BLaER1 (cell line): ENCODE data around the gene IL21R.
"Not testable (repeated sequence)": the region's sequence is repeated elsewhere in the genome, so short reads cannot be mapped to it uniquely, and the experiment has no call there.

Source experiments
- H3K27ac ChIP-seq: shearing (Covaris generic); formaldehyde crosslinking; 2 replicates; pipeline ENCODE4 v1.8.1; 2022
- H3K27me3 ChIP-seq: shearing (Covaris generic); formaldehyde crosslinking; 2 replicates; pipeline ENCODE4 v1.8.1; 2022
- H3K36me3 ChIP-seq: shearing (Covaris generic); formaldehyde crosslinking; 2 replicates; pipeline ENCODE4 v1.8.1; 2022
- H3K4me1 ChIP-seq: shearing (Covaris generic); formaldehyde crosslinking; 2 replicates; pipeline ENCODE4 v1.8.1; 2022
- H3K4me2 ChIP-seq: shearing (Covaris generic); formaldehyde crosslinking; 2 replicates; pipeline ENCODE4 v1.8.1; 2022
- H3K4me3 ChIP-seq: shearing (Covaris generic); formaldehyde crosslinking; 2 replicates; pipeline ENCODE4 v1.8.1; 2022
- H3K9ac ChIP-seq: shearing (Covaris generic); formaldehyde crosslinking; 2 replicates; pipeline ENCODE4 v1.8.1; 2022
- H3K9me3 ChIP-seq: shearing (Covaris generic); formaldehyde crosslinking; 2 replicates; pipeline ENCODE4 v1.8.1; 2022
- H4K20me1 ChIP-seq: shearing (Covaris generic); formaldehyde crosslinking; 2 replicates; pipeline ENCODE4 v1.8.1; 2022
- Cebpa-rat ChIP-seq: shearing (Covaris generic); IDR thresholded peaks from 2 replicates; pipeline ENCODE4 v1.8.1; 2022

Gene IL21R

GRCh38 chr16:27384425-27384824, 17.5 kb upstream of the IL21R start:
- H3K27ac ChIP-seq, result no peak overlapping the region
- no peak for TF ChIP-seq Cebpa-rat
- H3K9me3 ChIP-seq, result peaks cover 46% of the 10 kb centered on the region
- H3K27me3 ChIP-seq, result no peaks in the 10 kb centered on the region
- H3K4me3 ChIP-seq, result no peak overlapping the region
- H3K4me1 ChIP-seq, result peaks cover 5% of the 10 kb centered on the region; the same call in 1 of the 2 replicates
- no peaks in the 10 kb centered on the region for H3K36me3 ChIP-seq
- no peak overlapping the region for H3K4me2 ChIP-seq
- no peak overlapping the region for H3K9ac ChIP-seq
- no peaks in the 10 kb centered on the region for H4K20me1 ChIP-seq

- Histone ChIP-seq H3K27me3 (no peaks in the 10 kb centered on the region), H3K4me2 (no peak overlapping the region), H3K9ac (no peak overlapping the region), H3K27ac (no peak overlapping the region), H3K4me3 (no peak overlapping the region), H3K36me3 (no peaks in the 10 kb centered on the region), H3K9me3 (peaks cover 54% of the 10 kb centered on the region), H4K20me1 (no peaks in the 10 kb centered on the region), H3K4me1 (peaks cover 5% of the 10 kb centered on the region; the same call in 1 of the 2 replicates)
- no peak for TF ChIP-seq Cebpa-rat
Observed at GRCh38 chr16:27385398-27385797, 16.6 kb upstream of the IL21R start.

GRCh38 chr16:27386674-27387073, 15.3 kb upstream of the IL21R start:
- H3K4me1 ChIP-seq, result peaks cover 5% of the 10 kb centered on the region; the same call in 1 of the 2 replicates
- no peak overlapping the region for H3K4me2 ChIP-seq
- H3K9me3 ChIP-seq, result peaks cover 59% of the 10 kb centered on the region
- H3K36me3 ChIP-seq, result no peaks in the 10 kb centered on the region
- no peak overlapping the region for H3K9ac ChIP-seq
- no peak for TF ChIP-seq Cebpa-rat
- no peak overlapping the region for H3K4me3 ChIP-seq
- H4K20me1 ChIP-seq, result no peaks in the 10 kb centered on the region
- no peaks in the 10 kb centered on the region for H3K27me3 ChIP-seq
- no peak overlapping the region for H3K27ac ChIP-seq

GRCh38 chr16:27387724-27388123, 14.2 kb upstream of the IL21R start:
- no peak overlapping the region for H3K4me2 ChIP-seq
- no peak overlapping the region for H3K27ac ChIP-seq
- no peaks in the 10 kb centered on the region for H4K20me1 ChIP-seq
- no peak overlapping the region for H3K9ac ChIP-seq
- peaks cover 69% of the 10 kb centered on the region for H3K9me3 ChIP-seq
- no peak overlapping the region for H3K4me3 ChIP-seq
- peaks cover 5% of the 10 kb centered on the region; the same call in 1 of the 2 replicates for H3K4me1 ChIP-seq
- H3K36me3 ChIP-seq, result no peaks in the 10 kb centered on the region
- no peaks in the 10 kb centered on the region for H3K27me3 ChIP-seq
- TF ChIP-seq Cebpa-rat, result no peak

GRCh38 chr16:27389272-27389961, 12.6 kb upstream of the IL21R start:
- H3K4me1 ChIP-seq, result no peaks in the 10 kb centered on the region
- peaks cover 66% of the 10 kb centered on the region for H3K9me3 ChIP-seq
- TF ChIP-seq Cebpa-rat, result no peak
- no peaks in the 10 kb centered on the region for H4K20me1 ChIP-seq
- no peak overlapping the region for H3K9ac ChIP-seq
- no peak overlapping the region for H3K27ac ChIP-seq
- no peak overlapping the region for H3K4me3 ChIP-seq
- H3K36me3 ChIP-seq, result no peaks in the 10 kb centered on the region
- H3K27me3 ChIP-seq, result no peaks in the 10 kb centered on the region
- H3K4me2 ChIP-seq, result no peak overlapping the region

GRCh38 chr16:27390151-27390550, 11.8 kb upstream of the IL21R start:
- H3K4me1 ChIP-seq, result no peaks in the 10 kb centered on the region
- H3K36me3 ChIP-seq, result no peaks in the 10 kb centered on the region
- TF ChIP-seq Cebpa-rat, result no peak
- H3K9ac ChIP-seq, result no peak overlapping the region
- H3K27ac ChIP-seq, result no peak overlapping the region
- H3K27me3 ChIP-seq, result no peaks in the 10 kb centered on the region
- H4K20me1 ChIP-seq, result no peaks in the 10 kb centered on the region
- H3K4me2 ChIP-seq, result no peak overlapping the region
- H3K9me3 ChIP-seq, result peaks cover 65% of the 10 kb centered on the region
- H3K4me3 ChIP-seq, result no peak overlapping the region

GRCh38 chr16:27392671-27393070, 9.3 kb upstream of the IL21R start:
- no peaks in the 10 kb centered on the region for H4K20me1 ChIP-seq
- no peak overlapping the region for H3K4me2 ChIP-seq
- no peaks in the 10 kb centered on the region for H3K36me3 ChIP-seq
- H3K27ac ChIP-seq, result no peak overlapping the region
- no peak for TF ChIP-seq Cebpa-rat
- no peak overlapping the region for H3K4me3 ChIP-seq
- no peaks in the 10 kb centered on the region for H3K27me3 ChIP-seq
- H3K9me3 ChIP-seq, result peaks cover 69% of the 10 kb centered on the region
- peaks cover 7% of the 10 kb centered on the region; the same call in 1 of the 2 replicates for H3K4me1 ChIP-seq
- H3K9ac ChIP-seq, result no peak overlapping the region

- Histone ChIP-seq H3K4me2 (no peak overlapping the region), H3K9me3 (peaks cover 56% of the 10 kb centered on the region), H3K27ac (no peak overlapping the region), H3K4me1 (peaks cover 26% of the 10 kb centered on the region), H4K20me1 (no peaks in the 10 kb centered on the region), H3K9ac (no peak overlapping the region), H3K36me3 (no peaks in the 10 kb centered on the region), H3K27me3 (no peaks in the 10 kb centered on the region), H3K4me3 (no peak overlapping the region)
- no peak for TF ChIP-seq Cebpa-rat
Observed at GRCh38 chr16:27394516-27394915, 7.5 kb upstream of the IL21R start.

GRCh38 chr16:27398341-27398893, 3.6 kb upstream of the IL21R start:
- not testable (repeated sequence) for H3K27me3 ChIP-seq, H4K20me1 ChIP-seq, H3K36me3 ChIP-seq, H3K9ac ChIP-seq, H3K4me3 ChIP-seq
- Histone ChIP-seq H3K27ac (peak overlapping the region; percentile 2; the same call in 1 of the 2 replicates), H3K4me2 (peak overlapping the region; percentile 80), H3K9me3 (peaks cover 30% of the 10 kb centered on the region; the same call in 1 of the 2 replicates), H3K4me1 (peaks cover 65% of the 10 kb centered on the region)
